GM23248 (cell line): Measurements from ENCODE around the gene P2RY4.
"Not testable (repeated sequence)": the region's sequence is repeated elsewhere in the genome, so short reads cannot be mapped to it uniquely, and the experiment has no call there.

ENCODE experiments used
- EZH2 ChIP-seq: fragments of 200-600 bp; sonication (generic); IDR thresholded peaks from 2 replicates; pipeline ENCODE4 v1.6.1; 2018; ENCODE audit warnings: antibody characterized with exemption, mild to moderate bottlenecking; ENCODE audit not compliant: insufficient read depth, poor library complexity, severe bottlenecking
- EZH2phosphoT487 ChIP-seq: fragments of 200-600 bp; sonication (generic); IDR thresholded peaks from 2 replicates; pipeline ENCODE4 v1.6.1; 2018; ENCODE audit warnings: antibody characterized with exemption, moderate library complexity, mild to moderate bottlenecking, low read depth; ENCODE audit not compliant: insufficient read depth

GRCh38 chrX:70274029-70274428, 14.0 kb upstream of the P2RY4 start:
- TF ChIP-seq EZH2phosphoT487, EZH2: not testable (repeated sequence)
